HG03432 (cell line): ENCODE measurements around the gene UQCRH.
"Not testable (repeated sequence)": the region's sequence is repeated elsewhere in the genome, so short reads cannot be mapped to it uniquely, and the experiment has no call there.

Experiments
- ATAC-seq: cut with Tn5 transposase; IDR thresholded peaks from one replicate; pipeline ENCODE4 v1.9.1; 2021; ENCODE audit warnings: mild to moderate bottlenecking, moderate library complexity; ENCODE audit not compliant: unreplicated experiment

The UQCRH gene

DNA sequence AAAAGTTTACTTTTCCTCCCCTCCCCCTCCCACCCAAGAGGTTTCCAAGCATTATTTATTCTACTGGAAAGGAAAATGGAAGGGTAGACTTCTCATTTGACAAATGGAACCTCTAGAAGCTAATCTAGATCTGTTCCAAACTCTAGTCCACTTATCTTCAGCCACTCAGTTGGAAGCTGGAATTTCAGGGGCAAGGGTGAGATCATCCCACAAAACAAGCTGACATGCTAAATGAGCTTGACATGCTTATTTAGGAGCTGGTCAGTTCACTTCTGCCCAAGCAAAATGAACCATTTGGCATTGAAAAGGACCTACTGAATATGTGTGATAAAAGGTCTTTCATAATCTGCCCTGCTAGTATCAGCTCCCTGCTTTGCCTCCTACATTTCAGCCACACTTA lies 5.1 kb upstream of the UQCRH start:
- no peak for ATAC-seq

- ATAC-seq, result no peak
These were observed 2.7 kb upstream of the UQCRH start for GRCh38 chr1:46300673-46301405.

DNA sequence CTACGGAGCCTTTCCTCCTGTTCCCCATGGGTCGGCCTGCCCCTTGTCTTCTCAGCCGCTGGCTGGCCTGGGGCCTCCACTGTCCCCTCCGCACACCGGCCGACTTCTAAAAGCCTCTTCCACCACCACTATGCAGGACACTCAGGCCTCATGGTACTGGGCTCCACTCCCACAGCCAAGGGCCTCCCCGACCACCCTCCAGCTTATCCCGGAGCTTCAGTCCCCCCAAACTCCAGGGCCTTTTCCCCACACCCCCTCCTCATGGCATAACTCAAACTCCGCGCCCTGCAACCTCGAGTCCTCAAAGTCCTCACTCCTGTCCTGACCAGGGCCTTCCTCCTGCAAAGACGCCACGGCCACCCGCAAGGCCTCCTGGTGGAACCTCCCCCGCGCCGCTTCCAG lies 2.1 kb upstream of the UQCRH start:
- no peak for ATAC-seq

GRCh38 chr1:46301808-46302640 lies 1.5 kb upstream of the UQCRH start:
- ATAC-seq, result peak; percentile 32

DNA sequence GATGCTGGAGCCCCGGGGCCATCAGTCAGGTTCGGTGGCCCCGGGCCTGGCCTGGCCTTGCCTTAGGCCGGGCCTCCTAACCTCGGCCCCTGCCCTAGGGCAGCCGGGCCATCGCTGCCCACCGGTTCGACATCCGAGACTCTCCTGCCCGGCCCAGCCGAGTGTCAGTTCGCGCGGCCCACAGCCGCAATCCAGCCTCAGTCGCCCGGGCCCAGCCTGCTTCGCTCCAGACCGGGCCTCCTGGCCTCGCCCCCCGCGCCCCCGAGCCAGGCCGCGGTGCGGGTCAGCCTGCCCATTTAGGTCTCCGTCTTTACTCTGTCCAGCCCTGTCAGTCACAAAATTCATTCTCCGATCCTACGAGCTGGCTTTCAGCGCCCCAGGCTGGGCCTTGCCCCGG lies 859 bp upstream of the UQCRH start:
- peak; percentile 10 for ATAC-seq

DNA sequence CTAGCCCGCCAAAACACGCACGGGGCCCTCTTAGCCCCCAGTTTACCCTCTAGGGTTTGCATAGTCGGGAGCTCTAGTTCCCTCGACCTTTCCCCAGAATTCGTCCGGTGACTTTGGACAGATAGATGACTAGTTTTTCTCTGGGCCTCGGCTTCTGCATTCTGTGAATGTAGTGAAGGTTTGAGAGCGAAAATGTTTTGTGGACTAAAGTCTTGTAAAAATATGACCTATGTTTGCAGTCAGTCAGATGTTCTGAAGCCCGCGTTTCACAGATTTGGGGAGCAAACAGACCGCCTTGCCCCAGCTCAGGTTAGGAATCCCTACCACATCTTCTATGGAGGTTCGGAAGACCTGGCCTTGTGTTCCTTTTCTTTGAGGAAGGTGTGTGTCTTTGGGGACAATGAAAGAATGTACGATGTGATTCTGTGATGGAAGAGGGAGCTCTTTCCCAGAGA lies 401 bp downstream of the UQCRH start:
- no peak for ATAC-seq

DNA sequence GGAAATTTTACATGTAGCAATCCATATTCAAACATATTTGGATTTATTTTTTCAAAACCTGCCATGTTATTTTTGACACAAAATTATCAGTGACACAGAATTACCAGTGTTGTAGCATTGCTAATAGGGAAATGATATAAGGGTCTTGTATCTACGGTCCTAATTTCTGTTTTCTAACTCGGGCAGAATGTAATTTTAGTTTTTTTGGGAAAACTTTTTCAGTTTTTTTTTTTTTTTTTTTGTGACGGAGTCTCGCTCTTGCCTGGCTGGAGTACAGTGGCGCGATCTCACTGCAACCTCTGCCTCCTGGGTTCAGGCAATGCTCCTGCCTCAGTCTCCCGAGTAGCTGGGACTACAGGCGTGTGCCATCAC lies 2.6 kb downstream of the UQCRH start:
- ATAC-seq, result no peak

DNA sequence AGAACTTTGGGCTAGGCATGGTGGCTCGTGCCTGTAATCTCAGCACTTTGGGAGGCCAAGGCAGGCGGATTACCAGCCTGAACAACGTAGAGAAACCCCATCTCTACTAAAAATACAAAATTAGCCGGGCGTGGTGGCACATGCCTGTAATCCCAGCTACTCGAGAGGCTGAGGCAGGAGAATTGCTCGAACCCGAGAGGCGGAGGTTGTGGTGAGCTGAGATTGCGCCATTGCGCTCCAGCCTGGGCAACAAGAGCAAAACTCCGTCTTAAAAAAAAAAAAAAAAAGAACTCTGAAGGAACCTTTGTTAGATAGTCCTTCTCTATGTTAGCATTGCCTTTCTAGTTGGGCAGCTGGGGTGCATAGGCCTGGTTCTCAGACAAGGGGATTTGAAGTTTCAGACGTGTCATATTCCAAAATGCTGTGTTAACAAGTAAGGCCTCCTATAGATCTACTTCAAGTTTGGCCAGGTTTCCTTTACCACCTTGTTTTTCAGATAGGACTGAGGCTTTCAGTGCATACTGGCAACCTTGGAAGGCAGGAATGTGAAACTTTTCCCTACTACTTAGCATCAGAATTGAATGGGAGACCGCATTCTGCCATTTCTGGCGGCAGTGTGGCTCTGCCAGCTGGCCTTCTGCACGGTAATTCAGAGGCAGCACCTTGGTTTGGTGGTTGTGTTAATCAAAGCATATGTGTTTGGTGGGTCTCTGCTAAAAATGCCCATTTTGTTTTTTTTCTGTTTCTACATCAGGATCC lies 6.1 kb downstream of the UQCRH start:
- no peak for ATAC-seq

- ATAC-seq, result no peak
These were observed 6.8 kb downstream of the UQCRH start for GRCh38 chr1:46310321-46310720.

GRCh38 chr1:46315669-46316403 lies 12.3 kb downstream of the UQCRH start:
- ATAC-seq, result no peak

DNA sequence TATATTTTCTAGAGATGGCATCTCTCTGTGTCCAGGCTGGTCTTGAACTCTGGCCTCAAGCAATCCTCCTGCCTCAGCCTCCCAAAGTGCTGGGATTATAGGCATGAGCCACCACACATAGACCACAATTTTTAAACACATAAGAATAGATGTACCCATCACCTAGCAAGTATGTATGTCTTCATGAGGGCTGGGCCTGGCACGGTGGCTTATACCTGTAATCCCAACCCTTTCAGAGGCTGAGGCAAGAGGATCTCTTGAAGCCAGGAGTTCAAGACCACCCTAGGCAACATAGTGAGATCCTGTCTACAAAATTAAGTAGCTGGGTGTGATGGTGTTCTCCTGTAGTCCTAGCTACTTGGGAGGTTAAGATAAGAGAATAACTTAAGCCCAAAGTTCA lies 13.8 kb downstream of the UQCRH start:
- no peak for ATAC-seq

DNA sequence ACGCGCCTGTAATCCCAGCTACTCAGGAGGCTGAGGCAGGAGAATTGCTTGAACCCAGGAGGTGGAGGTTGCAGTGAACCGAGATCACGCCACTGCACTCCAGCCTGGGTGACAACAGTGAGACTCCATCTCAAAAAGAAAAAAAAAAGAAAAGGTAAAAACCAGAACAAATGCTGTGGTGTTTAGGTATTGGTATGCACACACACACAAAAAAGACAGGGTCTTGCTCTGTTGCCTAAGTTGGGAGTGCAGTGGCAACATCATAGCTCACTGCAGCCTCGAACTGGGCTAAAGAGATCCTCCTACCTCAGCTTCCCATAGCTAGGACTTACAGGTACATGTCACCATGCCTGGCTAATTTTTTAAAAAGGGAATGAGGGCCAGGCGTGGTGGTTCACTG lies 15.8 kb downstream of the UQCRH start:
- not testable (repeated sequence) for ATAC-seq

- ATAC-seq, result not testable (repeated sequence)
These were observed 16.7 kb downstream of the UQCRH start for GRCh38 chr1:46319960-46320914.

DNA sequence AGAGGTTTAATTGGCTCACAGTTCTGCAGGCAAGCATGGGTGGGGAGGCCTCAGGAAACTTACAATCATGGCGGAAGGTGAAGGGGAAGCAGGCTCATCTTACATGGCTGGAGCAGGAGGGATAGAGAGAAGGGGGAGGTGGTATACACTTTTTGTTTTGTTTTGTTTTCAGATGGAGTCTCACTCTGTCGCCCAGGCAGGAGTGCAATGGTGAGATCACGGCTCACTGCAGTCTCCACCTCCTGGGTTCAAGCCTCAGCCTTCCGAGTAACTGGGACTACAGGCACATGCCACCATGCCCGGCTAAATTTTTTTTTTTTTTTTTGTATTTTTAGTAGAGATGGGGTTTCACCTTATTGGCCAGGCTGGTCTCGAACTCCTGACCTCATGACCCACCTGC lies 18.7 kb downstream of the UQCRH start:
- not testable (repeated sequence) for ATAC-seq

DNA sequence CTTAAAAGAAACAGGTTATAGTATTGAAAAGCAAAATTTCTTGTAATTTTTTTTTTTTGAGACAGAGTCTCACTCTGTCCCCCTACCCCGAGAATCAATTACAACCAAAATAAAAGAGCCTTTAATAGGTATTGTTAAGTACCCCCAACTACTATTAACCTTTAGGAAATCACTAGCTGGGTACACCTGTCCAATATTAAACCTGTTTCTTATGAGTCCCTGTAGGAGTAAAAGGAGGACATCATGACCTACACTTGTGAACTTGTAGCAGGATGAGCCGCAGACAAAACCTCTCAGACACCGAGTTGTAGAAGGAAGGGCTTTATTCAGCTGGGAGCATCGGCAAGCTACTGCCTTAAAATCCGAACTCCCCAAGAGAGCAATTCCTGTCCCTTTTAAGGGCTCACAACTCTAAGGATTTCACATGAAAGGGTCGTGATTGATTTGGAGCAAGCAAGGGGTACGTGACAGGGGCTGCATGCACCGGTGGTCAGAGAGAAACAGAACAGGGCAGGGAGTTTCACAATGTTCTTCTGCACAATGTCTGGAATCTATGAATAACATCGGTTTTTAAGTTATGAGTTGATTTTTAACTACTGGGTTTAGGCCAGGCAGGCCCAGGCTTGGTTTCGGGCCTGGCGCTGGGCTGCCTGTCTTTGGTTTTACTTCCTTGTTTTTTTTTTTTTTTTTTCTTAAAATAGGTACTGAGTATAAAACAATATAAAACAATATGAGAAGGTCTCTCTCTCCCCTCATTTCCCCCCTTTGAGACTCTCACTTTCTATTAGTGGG lies 22.0 kb downstream of the UQCRH start:
- ATAC-seq, result peak; percentile 66

DNA sequence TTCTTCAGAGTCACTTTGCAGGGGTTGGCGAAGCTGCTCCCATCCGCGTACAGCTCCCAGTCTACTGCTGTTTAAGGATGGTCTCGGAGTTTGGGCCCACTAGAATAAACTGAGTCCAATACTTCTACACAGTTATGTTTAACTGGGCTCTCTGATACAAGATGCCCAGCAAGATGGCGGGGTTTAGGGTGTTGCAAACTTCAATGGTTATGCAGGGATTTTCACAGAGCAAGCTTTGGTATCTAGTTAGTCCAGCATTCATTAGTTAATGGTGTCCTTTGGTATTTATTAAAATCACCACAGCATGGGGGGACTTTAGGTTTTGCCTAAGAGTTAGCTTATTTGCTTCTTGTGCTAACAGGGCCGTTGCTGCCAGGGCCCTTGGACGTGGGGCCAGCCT lies 24.7 kb downstream of the UQCRH start:
- not testable (repeated sequence) for ATAC-seq

- ATAC-seq, result not testable (repeated sequence)
These were observed 26.3 kb downstream of the UQCRH start for GRCh38 chr1:46329807-46330206.

DNA sequence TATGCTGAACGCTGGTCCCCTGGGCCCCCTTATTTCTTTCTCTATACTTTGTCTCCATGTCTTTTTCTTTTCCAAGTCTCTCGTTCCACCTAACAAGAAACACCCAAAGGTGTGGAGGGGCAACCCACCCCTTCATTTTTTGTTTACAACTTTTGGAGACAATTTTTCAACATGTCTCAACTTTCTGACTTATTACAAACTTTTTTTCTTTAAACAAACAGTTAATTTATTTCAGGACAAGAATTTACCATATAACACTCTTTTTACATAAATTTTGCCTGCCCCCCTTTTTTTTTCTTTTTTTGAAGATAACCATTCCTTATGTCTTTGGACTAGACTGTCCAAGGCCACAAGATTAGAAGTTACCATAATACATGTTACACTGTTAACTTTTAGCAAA lies 26.9 kb downstream of the UQCRH start:
- not testable (repeated sequence) for ATAC-seq
